SK-N-SH (cell line): ENCODE data around the gene SCAI. TPM values are rescaled to one million over a fixed set of nuclear protein-coding genes. Genes with fewer than 3 reads are reported as not detected.

Source experiments
- CTCF ChIA-PET: fragments of 300-600, 350-600 bp; formaldehyde crosslinking; extraction: SDS; loops from one replicate; lab custom pipeline; 2021; lab: Yijun Ruan, JAX
- POLR2A ChIA-PET: fragments of 350-600 bp; sonication (Branson Sonifier 250); formaldehyde crosslinking; extraction: SDS; loops from one replicate; lab custom pipeline; 2020; ENCODE audit warnings: antibody characterized with exemption, inconsistent platforms; lab: Yijun Ruan, JAX
- DNase-seq: peaks from one replicate; pipeline ENCODE4 v3.0.0; 2012
- H2AFZ ChIP-seq: fragments of 200-600 bp; sonication (generic); 2 replicates; pipeline ENCODE4 v1.8.1; 2016; ENCODE audit warnings: antibody characterized with exemption, mild to moderate bottlenecking, low read depth
- H3F3A ChIP-seq: fragments of 200-600 bp; sonication (generic); replicated peaks from 2 replicates; pipeline ENCODE3; 2016; ENCODE audit warnings: antibody characterized with exemption, mild to moderate bottlenecking; ENCODE audit not compliant: insufficient read depth
- H3K27ac ChIP-seq, 2 experiments: fragments of 200-500 bp in 1 of 2; fragments of 200-600 bp in 1 of 2; sonication (Bioruptor generic) in 1 of 2; sonication (generic), shearing (Covaris generic) in 1 of 2; 2 replicates each; pipeline versions ENCODE4 v1.5.1 to v1.6.1; 2014 to 2016; ENCODE audit warnings: low read depth in 2 of 2, inconsistent platforms in 1 of 2, low read length in 1 of 2, mild to moderate bottlenecking in 1 of 2, mixed read lengths in 1 of 2
- H3K27me3 ChIP-seq: fragments of 200-600 bp; sonication (generic), shearing (Covaris generic); 2 replicates; pipeline ENCODE4 v1.6.1; 2016; ENCODE audit warnings: mixed run types; ENCODE audit not compliant: insufficient read depth
- H3K36me3 ChIP-seq, 2 experiments: fragments of 200-500 bp in 1 of 2; fragments of 200-600 bp in 1 of 2; sonication (Bioruptor generic) in 1 of 2; sonication (generic) in 1 of 2; replicated peaks in 1 of 2; 2 replicates each; pipeline versions ENCODE3 to v1.5.1; 2014 to 2016; ENCODE audit warnings: low read length in 1 of 2, mild to moderate bottlenecking in 1 of 2; ENCODE audit not compliant: insufficient read depth in 2 of 2, control insufficient read depth in 1 of 2
- H3K4me1 ChIP-seq, 2 experiments: fragments of 200-500 bp in 1 of 2; fragments of 200-600 bp in 1 of 2; sonication (Bioruptor generic) in 1 of 2; sonication (generic), shearing (Covaris generic) in 1 of 2; 2 replicates each; pipeline versions ENCODE4 v1.5.1 to v1.6.1; 2014 to 2016; ENCODE audit warnings: low read depth in 1 of 2, low read length in 1 of 2, mixed run types in 1 of 2; ENCODE audit not compliant: insufficient read depth in 2 of 2, control insufficient read depth in 1 of 2
- H3K4me2 ChIP-seq: fragments of 200-600 bp; sonication (generic), shearing (Covaris generic); 2 replicates; pipeline ENCODE4 v1.6.1; 2017; ENCODE audit warnings: mixed run types
- H3K4me3 ChIP-seq, 2 experiments: fragments of 200-500 bp in 1 of 2; fragments of 200-600 bp in 1 of 2; sonication (Bioruptor generic) in 1 of 2; sonication (generic), shearing (Covaris generic) in 1 of 2; 2 replicates each; pipeline versions ENCODE4 v1.5.1 to v1.8.1; 2014 to 2016; ENCODE audit warnings: low read depth in 2 of 2, inconsistent platforms in 1 of 2, low read length in 1 of 2, mild to moderate bottlenecking in 1 of 2, mixed read lengths in 1 of 2, moderate library complexity in 1 of 2
- H3K79me2 ChIP-seq: fragments of 200-600 bp; sonication (generic); 2 replicates; pipeline ENCODE4 v1.8.1; 2017; ENCODE audit warnings: mild to moderate bottlenecking; ENCODE audit not compliant: insufficient read depth
- H3K9ac ChIP-seq: fragments of 200-600 bp; sonication (generic); 2 replicates; pipeline ENCODE4 v1.6.1; 2017; ENCODE audit warnings: mixed run types
- H3K9me2 ChIP-seq: fragments of 200-600 bp; sonication (generic); 2 replicates; pipeline ENCODE4 v1.6.1; 2017; ENCODE audit warnings: mixed run types
- H3K9me3 ChIP-seq: fragments of 200-600 bp; sonication (generic); 2 replicates; pipeline ENCODE4 v1.6.1; 2017; ENCODE audit warnings: mixed run types, mild to moderate bottlenecking, moderate library complexity
- H4K20me1 ChIP-seq: fragments of 200-600 bp; sonication (generic); 2 replicates; pipeline ENCODE4 v1.6.1; 2017; ENCODE audit warnings: mild to moderate bottlenecking, mixed run types; ENCODE audit not compliant: insufficient read depth
- CHD2 ChIP-seq: fragments of 150-350 bp; IDR thresholded peaks from 2 replicates; pipeline ENCODE4 v1.6.1; 2018; ENCODE audit warnings: low read length; ENCODE audit not compliant: partially characterized antibody
- CTCF ChIP-seq: fragments of 200-600 bp; sonication (generic); IDR thresholded peaks from 2 replicates; pipeline ENCODE4 v1.6.1; 2017; ENCODE audit warnings: antibody characterized with exemption, mild to moderate bottlenecking, moderate library complexity
- ELF1 ChIP-seq: IDR thresholded peaks from 2 replicates; pipeline ENCODE4 v1.4.0; 2012
- EZH2phosphoT487 ChIP-seq: fragments of 200-600 bp; sonication (generic); IDR thresholded peaks from 2 replicates; pipeline ENCODE4 v1.6.1; 2017; ENCODE audit warnings: low read depth, mixed run types, mild to moderate bottlenecking, antibody characterized with exemption, moderate library complexity, borderline replicate concordance
- FOXM1 ChIP-seq: IDR thresholded peaks from 2 replicates; pipeline ENCODE4 v1.4.0; 2012; ENCODE audit warnings: low read depth, mild to moderate bottlenecking
- GATA2 ChIP-seq: sonication (generic); formaldehyde crosslinking; IDR thresholded peaks from 2 replicates; pipeline ENCODE4 v1.5.0; 2020; ENCODE audit warnings: mild to moderate bottlenecking, missing genetic modification reagents
- MEF2A ChIP-seq: IDR thresholded peaks from 2 replicates; pipeline ENCODE4 v1.4.0; 2012; ENCODE audit warnings: low read depth, borderline replicate concordance
- NFIC ChIP-seq: IDR thresholded peaks from 2 replicates; pipeline ENCODE4 v1.4.0; 2012; ENCODE audit warnings: borderline replicate concordance
- NRF1 ChIP-seq: IDR thresholded peaks from 2 replicates; pipeline ENCODE4 v1.6.1; 2012; ENCODE audit warnings: low read depth, mild to moderate bottlenecking, low read length
- PBX3 ChIP-seq: IDR thresholded peaks from 2 replicates; pipeline ENCODE4; 2012
- POLR2AphosphoS5 ChIP-seq: IDR thresholded peaks from 2 replicates; pipeline ENCODE4 v1.6.1; 2012; ENCODE audit warnings: low read depth, low read length
- RCOR1 ChIP-seq: fragments of 150-350 bp; IDR thresholded peaks from 2 replicates; pipeline ENCODE4 v1.6.1; 2017; ENCODE audit warnings: antibody characterized with exemption, low read length
- RFX5 ChIP-seq: IDR thresholded peaks from 2 replicates; pipeline ENCODE4 v1.6.1; 2012; ENCODE audit warnings: mild to moderate bottlenecking, improper control_type of control experiment, low read length
- RXRA ChIP-seq: IDR thresholded peaks from 2 replicates; pipeline ENCODE4 v1.4.0; 2012; ENCODE audit warnings: low read depth, mild to moderate bottlenecking, borderline replicate concordance
- SIN3A ChIP-seq: IDR thresholded peaks from 2 replicates; pipeline ENCODE4 v1.6.1; 2012; ENCODE audit warnings: low read depth, mild to moderate bottlenecking, low read length, moderate library complexity, borderline replicate concordance
- SMC3 ChIP-seq: IDR thresholded peaks from 2 replicates; pipeline ENCODE4 v1.6.1; 2012; ENCODE audit warnings: low read depth, low read length, improper control_type of control experiment
- USF1 ChIP-seq: IDR thresholded peaks from 2 replicates; pipeline ENCODE4 v1.4.0; 2012; ENCODE audit warnings: low read depth, borderline replicate concordance
- USF2 ChIP-seq: fragments of 150-350 bp; IDR thresholded peaks from 2 replicates; pipeline ENCODE4 v1.6.1; 2017; ENCODE audit warnings: antibody characterized with exemption, low read length, low read depth, borderline replicate concordance
- WGBS: methylation state at CpG from one replicate; pipeline ENCODE4 v1.1.6; 2017; ENCODE audit warnings: low lambda C conversion rate; 5-methylcytosine and 5-hydroxymethylcytosine counted together
- polyA plus RNA-seq, 3 experiments: library from polyadenylated mRNA; depleted of rRNA; stranded (reverse); fragments of >200 nt; gene quantifications; 2 replicates each; pipeline ENCODE4 v1.2.3, GENCODE V29; 2012
- TF ChIP-seq, protein P1 (sequence below): IDR thresholded peaks from 2 replicates; pipeline ENCODE4 v1.4.0; 2012; ENCODE audit warnings: low read depth, borderline replicate concordance
- TF ChIP-seq, protein P2 (sequence below): IDR thresholded peaks from 2 replicates; pipeline ENCODE4 v1.4.0; 2012; ENCODE audit warnings: low read depth

SCAI gene
- polyA plus RNA-seq, 1 of the 3 experiments (the other 2 are of a cell fraction): 0.85 TPM

DNA sequence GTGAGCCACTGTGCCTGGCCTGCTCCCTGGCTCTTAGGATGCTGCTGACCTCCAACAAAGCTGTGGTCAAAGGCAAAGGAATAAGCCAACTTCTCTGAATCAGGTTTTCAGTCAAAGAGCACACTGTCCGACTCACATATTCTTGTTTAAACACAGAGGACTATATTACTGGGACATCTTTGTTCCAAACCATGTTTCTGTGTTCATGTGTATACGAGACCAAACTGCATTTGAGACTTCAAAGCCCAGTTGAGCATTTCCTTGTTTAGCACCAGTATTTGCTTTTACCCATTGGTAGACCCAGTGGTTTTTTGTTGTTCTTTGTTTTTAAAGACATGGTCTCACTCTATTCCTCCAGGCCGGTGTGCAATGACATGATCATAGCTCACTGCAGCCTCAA lies 100.2 kb downstream of the SCAI start:
- no peaks in the 10 kb centered on the region for H3K36me3 ChIP-seq
- no peaks in the 10 kb centered on the region for H3K27me3 ChIP-seq
- no peaks in the 10 kb centered on the region for H4K20me1 ChIP-seq
- no peak overlapping the region for H2AFZ ChIP-seq
- ChIA-PET POLR2A (no interaction called here), CTCF (no interaction called here)
- H3K4me3 ChIP-seq: no peak overlapping the region
- H3F3A ChIP-seq: peaks cover 2% of the 10 kb centered on the region
- H3K79me2 ChIP-seq: no peaks in the 10 kb centered on the region
- no peak overlapping the region for H3K9ac ChIP-seq
- H3K9me2 ChIP-seq: no peaks in the 10 kb centered on the region
- no peak for DNase-seq
- WGBS: 100% methylated on average over 3 of the region's 3 CpGs
- no peaks in the 10 kb centered on the region for H3K9me3 ChIP-seq
- H3K4me1 ChIP-seq: no peaks in the 10 kb centered on the region
- H3K4me2 ChIP-seq: no peak overlapping the region
- TF ChIP-seq GATA2 (CRISPR knock-in tag) (no peak), RXRA (no peak), NFIC (no peak), SMC3 (no peak), CHD2 (no peak), USF2 (no peak), CTCF (no peak), PBX3 (no peak), EZH2phosphoT487 (no peak), SIN3A (no peak), NRF1 (no peak), ELF1 (no peak), POLR2AphosphoS5 (no peak), USF1 (no peak), RCOR1 (no peak), FOXM1 (no peak), RFX5 (no peak), MEF2A (no peak)
- TF ChIP-seq, protein P1, sequence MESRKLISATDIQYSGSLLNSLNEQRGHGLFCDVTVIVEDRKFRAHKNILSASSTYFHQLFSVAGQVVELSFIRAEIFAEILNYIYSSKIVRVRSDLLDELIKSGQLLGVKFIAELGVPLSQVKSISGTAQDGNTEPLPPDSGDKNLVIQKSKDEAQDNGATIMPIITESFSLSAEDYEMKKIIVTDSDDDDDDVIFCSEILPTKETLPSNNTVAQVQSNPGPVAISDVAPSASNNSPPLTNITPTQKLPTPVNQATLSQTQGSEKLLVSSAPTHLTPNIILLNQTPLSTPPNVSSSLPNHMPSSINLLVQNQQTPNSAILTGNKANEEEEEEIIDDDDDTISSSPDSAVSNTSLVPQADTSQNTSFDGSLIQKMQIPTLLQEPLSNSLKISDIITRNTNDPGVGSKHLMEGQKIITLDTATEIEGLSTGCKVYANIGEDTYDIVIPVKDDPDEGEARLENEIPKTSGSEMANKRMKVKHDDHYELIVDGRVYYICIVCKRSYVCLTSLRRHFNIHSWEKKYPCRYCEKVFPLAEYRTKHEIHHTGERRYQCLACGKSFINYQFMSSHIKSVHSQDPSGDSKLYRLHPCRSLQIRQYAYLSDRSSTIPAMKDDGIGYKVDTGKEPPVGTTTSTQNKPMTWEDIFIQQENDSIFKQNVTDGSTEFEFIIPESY: no peak
- TF ChIP-seq, protein P2, sequence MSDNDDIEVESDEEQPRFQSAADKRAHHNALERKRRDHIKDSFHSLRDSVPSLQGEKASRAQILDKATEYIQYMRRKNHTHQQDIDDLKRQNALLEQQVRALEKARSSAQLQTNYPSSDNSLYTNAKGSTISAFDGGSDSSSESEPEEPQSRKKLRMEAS: no peak
- TF ChIP-seq, all 33 proteins: peak for 0
- H3K27ac ChIP-seq: no peak overlapping the region
